ENCODE measurements around the gene HSPA9.

DNA sequence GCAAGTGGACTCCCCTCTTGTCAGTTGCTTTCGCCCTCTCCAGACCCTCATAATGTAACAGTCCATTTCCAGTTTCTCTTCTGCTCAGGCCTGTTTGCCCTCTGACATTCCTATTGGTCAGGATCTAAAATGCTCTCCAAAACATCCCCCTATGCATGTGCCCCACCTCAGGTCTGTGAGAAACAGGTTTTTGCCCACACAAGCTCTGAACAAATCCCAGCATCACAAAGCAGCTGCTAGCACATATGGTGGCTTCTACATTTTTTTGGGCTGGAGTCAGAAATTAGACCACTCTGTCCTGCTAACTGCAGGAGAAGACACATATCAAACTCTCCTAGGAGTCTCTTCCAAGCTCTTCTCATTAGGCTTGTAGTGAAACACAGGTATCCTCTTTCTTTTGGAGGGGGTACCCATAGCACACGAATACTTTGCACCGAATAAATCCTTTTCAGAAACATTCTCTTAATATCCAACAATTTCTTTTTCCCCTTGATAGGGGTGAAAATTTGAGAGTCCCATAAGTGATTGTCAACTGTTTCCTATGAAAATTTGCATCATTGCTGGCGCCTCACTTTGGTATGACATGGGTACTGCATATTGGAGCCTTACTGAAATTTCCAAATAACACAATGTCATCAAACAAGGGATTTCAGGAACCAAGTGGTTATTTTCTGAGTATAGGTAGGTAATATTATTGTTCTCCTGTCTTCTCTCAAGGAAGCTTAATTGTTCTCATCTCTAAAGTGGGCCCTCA, 19.3 kb upstream of the HSPA9 start:
- no peak for TF ChIP-seq IRF4 (IDR thresholded peaks at IDR 0.05; ENCODE audit: low read depth, low read length)
- TF ChIP-seq, protein P1, sequence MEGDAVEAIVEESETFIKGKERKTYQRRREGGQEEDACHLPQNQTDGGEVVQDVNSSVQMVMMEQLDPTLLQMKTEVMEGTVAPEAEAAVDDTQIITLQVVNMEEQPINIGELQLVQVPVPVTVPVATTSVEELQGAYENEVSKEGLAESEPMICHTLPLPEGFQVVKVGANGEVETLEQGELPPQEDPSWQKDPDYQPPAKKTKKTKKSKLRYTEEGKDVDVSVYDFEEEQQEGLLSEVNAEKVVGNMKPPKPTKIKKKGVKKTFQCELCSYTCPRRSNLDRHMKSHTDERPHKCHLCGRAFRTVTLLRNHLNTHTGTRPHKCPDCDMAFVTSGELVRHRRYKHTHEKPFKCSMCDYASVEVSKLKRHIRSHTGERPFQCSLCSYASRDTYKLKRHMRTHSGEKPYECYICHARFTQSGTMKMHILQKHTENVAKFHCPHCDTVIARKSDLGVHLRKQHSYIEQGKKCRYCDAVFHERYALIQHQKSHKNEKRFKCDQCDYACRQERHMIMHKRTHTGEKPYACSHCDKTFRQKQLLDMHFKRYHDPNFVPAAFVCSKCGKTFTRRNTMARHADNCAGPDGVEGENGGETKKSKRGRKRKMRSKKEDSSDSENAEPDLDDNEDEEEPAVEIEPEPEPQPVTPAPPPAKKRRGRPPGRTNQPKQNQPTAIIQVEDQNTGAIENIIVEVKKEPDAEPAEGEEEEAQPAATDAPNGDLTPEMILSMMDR (IDR thresholded peaks at IDR 0.05 in 2 of 3, conservative IDR thresholded peaks at IDR 0.05 in 1 of 3; ENCODE audit: control insufficient read depth in 2 of 3, extremely low read depth in 1 of 3, insufficient read depth in 1 of 3, low read depth in 3 of 3, low read length in 3 of 3), result peak; percentile 4 to 44 (median 35); a peak in 1 of 6 replicates
